ENCODE data around the gene RHOV. TPM values are rescaled to one million over a fixed set of nuclear protein-coding genes. Genes with fewer than 3 reads are reported as not detected.

The RHOV gene
- total RNA-seq, 1 donor from 2014 or later: 1.8 TPM

GRCh38 chr15:40852529-40852928 lies 21.5 kb downstream of the RHOV start:
- DNase-seq: no peak
- H3K27ac Mint-ChIP-seq (ENCODE audit: unreplicated experiment): no peak overlapping the region
- no peaks in the 10 kb centered on the region for H3K36me3 Mint-ChIP-seq (ENCODE audit: unreplicated experiment)
- no peak overlapping the region for H3K4me3 Mint-ChIP-seq (ENCODE audit: unreplicated experiment)
- TF ChIP-seq, protein P1, sequence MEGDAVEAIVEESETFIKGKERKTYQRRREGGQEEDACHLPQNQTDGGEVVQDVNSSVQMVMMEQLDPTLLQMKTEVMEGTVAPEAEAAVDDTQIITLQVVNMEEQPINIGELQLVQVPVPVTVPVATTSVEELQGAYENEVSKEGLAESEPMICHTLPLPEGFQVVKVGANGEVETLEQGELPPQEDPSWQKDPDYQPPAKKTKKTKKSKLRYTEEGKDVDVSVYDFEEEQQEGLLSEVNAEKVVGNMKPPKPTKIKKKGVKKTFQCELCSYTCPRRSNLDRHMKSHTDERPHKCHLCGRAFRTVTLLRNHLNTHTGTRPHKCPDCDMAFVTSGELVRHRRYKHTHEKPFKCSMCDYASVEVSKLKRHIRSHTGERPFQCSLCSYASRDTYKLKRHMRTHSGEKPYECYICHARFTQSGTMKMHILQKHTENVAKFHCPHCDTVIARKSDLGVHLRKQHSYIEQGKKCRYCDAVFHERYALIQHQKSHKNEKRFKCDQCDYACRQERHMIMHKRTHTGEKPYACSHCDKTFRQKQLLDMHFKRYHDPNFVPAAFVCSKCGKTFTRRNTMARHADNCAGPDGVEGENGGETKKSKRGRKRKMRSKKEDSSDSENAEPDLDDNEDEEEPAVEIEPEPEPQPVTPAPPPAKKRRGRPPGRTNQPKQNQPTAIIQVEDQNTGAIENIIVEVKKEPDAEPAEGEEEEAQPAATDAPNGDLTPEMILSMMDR (IDR thresholded peaks at IDR 0.05; ENCODE audit: partially characterized antibody, unreplicated experiment): no peak
- H3K27me3 Mint-ChIP-seq (ENCODE audit: unreplicated experiment): peaks cover 5% of the 10 kb centered on the region
- peaks cover 9% of the 10 kb centered on the region for H3K4me1 Mint-ChIP-seq (ENCODE audit: low read depth, unreplicated experiment)
- H3K9me3 Mint-ChIP-seq (ENCODE audit: unreplicated experiment): peaks cover 2% of the 10 kb centered on the region

- H3K9me3 Mint-ChIP-seq (ENCODE audit: unreplicated experiment): peaks cover 5% of the 10 kb centered on the region
- H3K36me3 Mint-ChIP-seq (ENCODE audit: unreplicated experiment): no peaks in the 10 kb centered on the region
- H3K27me3 Mint-ChIP-seq (ENCODE audit: unreplicated experiment): peaks cover 11% of the 10 kb centered on the region
- no peak overlapping the region for H3K27ac Mint-ChIP-seq (ENCODE audit: unreplicated experiment)
- H3K4me1 Mint-ChIP-seq (ENCODE audit: low read depth, unreplicated experiment): peaks cover 12% of the 10 kb centered on the region
- TF ChIP-seq, protein P1 (IDR thresholded peaks at IDR 0.05; ENCODE audit: partially characterized antibody, unreplicated experiment): no peak
- no peak for DNase-seq
- no peak overlapping the region for H3K4me3 Mint-ChIP-seq (ENCODE audit: unreplicated experiment)
Measured at GRCh38 chr15:40850576-40851112, 23.4 kb downstream of the RHOV start.

DNA sequence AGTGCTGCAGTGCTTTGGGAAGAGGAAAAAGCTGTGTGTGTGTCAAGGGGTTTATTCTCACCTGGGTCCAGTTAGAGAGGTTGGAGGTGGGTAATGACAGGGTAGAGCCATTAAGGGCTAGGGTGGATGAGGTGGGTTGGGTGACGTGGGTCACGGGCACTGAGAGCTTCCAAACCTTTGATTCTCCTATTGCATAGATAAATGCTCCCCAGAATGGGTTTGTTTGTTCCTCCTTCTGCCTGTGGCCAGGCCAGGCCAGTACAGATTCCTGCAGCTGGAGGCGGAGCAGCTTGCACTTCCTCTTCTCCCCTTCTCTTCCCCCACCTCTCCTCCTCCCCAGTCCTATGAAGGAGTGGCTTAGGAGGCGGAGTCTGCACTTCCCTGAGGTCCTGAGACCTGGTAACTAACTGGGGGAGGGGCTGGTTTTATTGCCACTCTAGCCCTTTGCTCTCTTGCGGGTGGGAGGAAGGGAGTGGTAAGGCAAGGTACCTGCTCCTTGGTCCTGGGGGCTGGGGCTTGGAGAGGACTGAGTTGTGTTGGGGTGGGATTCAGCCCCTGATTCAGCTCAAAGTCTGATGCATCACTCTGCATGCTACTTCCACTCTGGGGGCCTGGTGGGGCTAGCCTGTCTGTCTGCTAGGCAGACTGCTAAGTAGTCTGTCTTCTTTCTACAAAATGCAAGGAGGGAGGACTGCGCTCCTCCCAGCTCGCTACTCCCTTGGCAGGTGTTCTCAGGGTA lies 26.6 kb downstream of the RHOV start:
- H3K36me3 Mint-ChIP-seq (ENCODE audit: unreplicated experiment): no peaks in the 10 kb centered on the region
- DNase-seq: no peak
- peaks cover 18% of the 10 kb centered on the region for H3K27me3 Mint-ChIP-seq (ENCODE audit: unreplicated experiment)
- peaks cover 14% of the 10 kb centered on the region for H3K4me1 Mint-ChIP-seq (ENCODE audit: low read depth, unreplicated experiment)
- H3K4me3 Mint-ChIP-seq (ENCODE audit: unreplicated experiment): peak overlapping the region; percentile 17
- TF ChIP-seq, protein P1 (IDR thresholded peaks at IDR 0.05; ENCODE audit: partially characterized antibody, unreplicated experiment): no peak
- H3K9me3 Mint-ChIP-seq (ENCODE audit: unreplicated experiment): peaks cover 3% of the 10 kb centered on the region
- H3K27ac Mint-ChIP-seq (ENCODE audit: unreplicated experiment): peak overlapping the region; percentile 4

- Mint-ChIP-seq H3K27me3 (ENCODE audit: unreplicated experiment) (peaks cover 18% of the 10 kb centered on the region), H3K4me1 (ENCODE audit: low read depth, unreplicated experiment) (peaks cover 14% of the 10 kb centered on the region), H3K4me3 (ENCODE audit: unreplicated experiment) (no peak overlapping the region), H3K27ac (ENCODE audit: unreplicated experiment) (no peak overlapping the region), H3K36me3 (ENCODE audit: unreplicated experiment) (no peaks in the 10 kb centered on the region), H3K9me3 (ENCODE audit: unreplicated experiment) (peaks cover 3% of the 10 kb centered on the region)
- no peak for DNase-seq
- TF ChIP-seq, protein P1 (IDR thresholded peaks at IDR 0.05; ENCODE audit: partially characterized antibody, unreplicated experiment): no peak
Measured at GRCh38 chr15:40846841-40847222, 27.2 kb downstream of the RHOV start.
